Skeletal muscle tissue (tissue), 4 donors: ENCODE data around the gene GFAP. TPM values are rescaled to one million over a fixed set of nuclear protein-coding genes. Genes with fewer than 3 reads are reported as not detected.

Source experiments
- H3K27ac ChIP-seq: one replicate; pipeline ENCODE4 v1.7.0; 2013; ENCODE audit warnings: mild to moderate bottlenecking, low read depth, low read length, inconsistent platforms
- H3K27me3 ChIP-seq, 3 donors: one replicate each; pipeline ENCODE4 v1.7.0; 2013; ENCODE audit warnings: low read length in 3 of 3; ENCODE audit not compliant: control insufficient read depth in 3 of 3, insufficient read depth in 3 of 3
- H3K36me3 ChIP-seq, 3 donors: one replicate each; pipeline ENCODE4 v1.7.0; 2013; ENCODE audit warnings: low read length in 3 of 3; ENCODE audit not compliant: control insufficient read depth in 3 of 3, insufficient read depth in 3 of 3
- H3K4me1 ChIP-seq, 3 donors: one replicate each; pipeline ENCODE4 v1.7.0; 2013; ENCODE audit warnings: low read length in 3 of 3, mild to moderate bottlenecking in 3 of 3; ENCODE audit not compliant: control insufficient read depth in 3 of 3, insufficient read depth in 3 of 3
- H3K4me3 ChIP-seq, 3 donors: one replicate each; pipeline ENCODE4 v1.7.0; 2013; ENCODE audit warnings: low read length in 3 of 3
- H3K9ac ChIP-seq, 3 donors: one replicate each; pipeline ENCODE4 v1.7.0; 2013; ENCODE audit warnings: low read length in 3 of 3, mild to moderate bottlenecking in 3 of 3, moderate library complexity in 2 of 3, low read depth in 1 of 3
- H3K9me3 ChIP-seq, 3 donors: one replicate each; pipeline ENCODE4 v1.7.0; 2013; ENCODE audit warnings: low read length in 3 of 3; ENCODE audit not compliant: control insufficient read depth in 3 of 3
- total RNA-seq: library from RNA; depleted of rRNA; stranded (reverse); fragments of >200 nt; gene quantifications from one replicate; pipeline ENCODE4 v1.2.3, GENCODE V29; 2014
- donor health status: Osteomylitis.

Gene GFAP
- total RNA-seq, 1 donor from 2014 or later = 2.1 TPM

DNA sequence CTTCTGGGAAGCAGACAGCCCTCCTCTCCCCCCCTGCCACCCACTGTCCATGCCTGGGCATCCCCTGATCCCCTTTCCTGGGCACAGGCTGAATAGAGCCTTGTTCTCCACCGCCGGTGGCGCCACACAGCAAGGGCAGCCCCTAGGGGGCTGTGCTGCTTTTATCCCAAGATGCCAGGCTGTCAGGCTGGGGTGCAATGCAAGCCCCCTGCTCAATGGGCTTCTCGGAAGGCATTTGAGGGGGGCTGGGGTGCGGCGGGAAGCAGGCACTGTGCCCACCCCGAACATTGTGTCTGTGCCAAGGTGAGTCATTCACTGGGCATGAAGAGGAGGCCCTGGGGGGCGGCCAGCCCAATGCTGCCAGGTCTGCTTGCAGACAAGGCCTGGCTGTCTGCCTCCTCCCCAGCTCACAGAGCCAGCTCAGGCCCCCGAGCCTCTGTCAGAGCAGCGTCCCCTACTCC is 1.5 kb upstream of the GFAP start:
- no peak overlapping the region for H3K4me3 ChIP-seq
- no peak overlapping the region for H3K27ac ChIP-seq
- H3K9me3 ChIP-seq = no peaks in the 10 kb centered on the region
- H3K36me3 ChIP-seq = no peaks in the 10 kb centered on the region
- H3K27me3 ChIP-seq = peaks cover 16 to 17% (median 16%) of the 10 kb centered on the region in 3 donors
- no peak overlapping the region for H3K9ac ChIP-seq
- peaks cover 0 to 10% (median 4%) of the 10 kb centered on the region in 3 donors for H3K4me1 ChIP-seq

DNA sequence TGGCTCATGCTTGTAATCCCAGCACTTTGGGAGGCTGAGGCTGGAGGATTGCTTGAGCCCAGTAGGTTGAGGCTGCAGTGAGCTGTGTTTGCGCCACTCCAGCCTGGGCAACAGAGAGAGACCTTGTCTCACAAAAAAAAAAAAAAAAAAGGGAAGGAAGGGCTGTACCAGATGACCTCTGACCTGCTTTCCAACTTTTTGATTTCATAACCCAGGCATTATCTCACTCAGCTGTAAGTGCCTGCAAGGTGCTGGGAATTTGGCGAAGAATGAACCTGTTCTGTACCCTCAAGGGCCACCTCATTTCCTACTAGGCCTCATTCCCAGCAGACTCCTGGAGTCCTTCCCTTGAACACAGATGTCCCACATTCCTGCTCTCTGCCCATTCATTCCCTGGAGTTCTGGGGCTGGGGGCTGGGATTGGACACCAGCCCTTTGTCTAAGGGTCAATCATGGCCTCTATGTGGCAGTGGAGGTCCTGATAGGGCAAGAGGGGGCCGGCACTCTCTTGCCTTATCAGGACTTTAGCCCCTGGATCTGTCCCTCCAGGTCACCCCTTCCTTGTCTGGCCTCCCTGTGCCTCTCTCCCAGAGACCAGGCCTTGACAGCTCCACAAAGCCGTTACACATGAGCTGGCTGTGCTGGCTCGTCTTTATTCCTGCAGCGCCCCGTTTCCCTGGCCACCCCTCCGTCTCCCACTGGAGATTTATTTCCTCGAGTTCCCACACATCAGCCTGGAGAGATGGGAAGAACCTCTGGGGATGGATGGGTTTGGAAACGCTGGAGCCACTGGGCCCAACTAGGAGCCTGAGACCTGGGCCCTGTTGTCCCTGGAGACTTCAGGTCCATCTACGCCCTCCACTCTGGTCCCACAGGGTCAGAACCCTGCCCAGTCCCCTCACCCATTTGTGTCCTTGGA is 821 bp upstream of the GFAP start:
- Histone ChIP-seq H3K4me1 (peaks cover 1 to 10% (median 9%) of the 10 kb centered on the region in 3 donors), H3K27me3 (peaks cover 19 to 24% (median 22%) of the 10 kb centered on the region in 3 donors), H3K9ac (no peak overlapping the region), H3K27ac (no peak overlapping the region), H3K36me3 (no peaks in the 10 kb centered on the region), H3K9me3 (no peaks in the 10 kb centered on the region), H3K4me3 (no peak overlapping the region)

- Histone ChIP-seq H3K36me3 (no peaks in the 10 kb centered on the region), H3K9me3 (no peaks in the 10 kb centered on the region), H3K27me3 (peaks cover 19 to 29% (median 29%) of the 10 kb centered on the region in 3 donors), H3K4me1 (peaks cover 4 to 8% (median 8%) of the 10 kb centered on the region in 3 donors), H3K27ac (no peak overlapping the region), H3K4me3 (no peak overlapping the region), H3K9ac (no peak overlapping the region)
Measured at GRCh38 chr17:44914698-44915271, 515 bp downstream of the GFAP start.

- H3K9ac ChIP-seq = no peak overlapping the region
Measured at GRCh38 chr17:44914148-44914547, 1.2 kb downstream of the GFAP start.

GRCh38 chr17:44913676-44914075 is 1.6 kb downstream of the GFAP start:
- Histone ChIP-seq H3K27ac (no peak overlapping the region), H3K27me3 (peaks cover 19 to 29% (median 29%) of the 10 kb centered on the region in 3 donors), H3K36me3 (no peaks in the 10 kb centered on the region), H3K9ac (no peak overlapping the region), H3K4me1 (peaks cover 4 to 6% (median 5%) of the 10 kb centered on the region in 3 donors), H3K9me3 (no peaks in the 10 kb centered on the region), H3K4me3 (no peak overlapping the region)

More at GRCh38 chr17:44914148-44914547, 1.2 kb downstream of the GFAP start:
- Histone ChIP-seq H3K9me3 (no peaks in the 10 kb centered on the region), H3K4me1 (peaks cover 4 to 6% (median 5%) of the 10 kb centered on the region in 3 donors), H3K36me3 (no peaks in the 10 kb centered on the region), H3K4me3 (no peak overlapping the region), H3K27ac (no peak overlapping the region), H3K27me3 (peaks cover 19 to 29% (median 29%) of the 10 kb centered on the region in 3 donors)

- H3K4me3 ChIP-seq = no peak overlapping the region
- no peaks in the 10 kb centered on the region for H3K9me3 ChIP-seq
- H3K9ac ChIP-seq = no peak overlapping the region
- H3K27ac ChIP-seq = no peak overlapping the region
- H3K4me1 ChIP-seq = peaks cover 4 to 6% (median 5%) of the 10 kb centered on the region in 3 donors
- peaks cover 19 to 29% (median 29%) of the 10 kb centered on the region in 3 donors for H3K27me3 ChIP-seq
- no peaks in the 10 kb centered on the region for H3K36me3 ChIP-seq
Measured at GRCh38 chr17:44912763-44913544, 2.3 kb downstream of the GFAP start.

- Histone ChIP-seq H3K36me3 (no peaks in the 10 kb centered on the region), H3K9ac (no peak overlapping the region), H3K27ac (no peak overlapping the region), H3K4me1 (peaks cover 2 to 6% (median 4%) of the 10 kb centered on the region in 3 donors), H3K9me3 (no peaks in the 10 kb centered on the region), H3K27me3 (peaks cover 19 to 29% (median 26%) of the 10 kb centered on the region in 3 donors), H3K4me3 (peak overlapping the region in 1 of 3 donors; percentile 36)
Measured at GRCh38 chr17:44911133-44912001, 3.9 kb downstream of the GFAP start.

DNA sequence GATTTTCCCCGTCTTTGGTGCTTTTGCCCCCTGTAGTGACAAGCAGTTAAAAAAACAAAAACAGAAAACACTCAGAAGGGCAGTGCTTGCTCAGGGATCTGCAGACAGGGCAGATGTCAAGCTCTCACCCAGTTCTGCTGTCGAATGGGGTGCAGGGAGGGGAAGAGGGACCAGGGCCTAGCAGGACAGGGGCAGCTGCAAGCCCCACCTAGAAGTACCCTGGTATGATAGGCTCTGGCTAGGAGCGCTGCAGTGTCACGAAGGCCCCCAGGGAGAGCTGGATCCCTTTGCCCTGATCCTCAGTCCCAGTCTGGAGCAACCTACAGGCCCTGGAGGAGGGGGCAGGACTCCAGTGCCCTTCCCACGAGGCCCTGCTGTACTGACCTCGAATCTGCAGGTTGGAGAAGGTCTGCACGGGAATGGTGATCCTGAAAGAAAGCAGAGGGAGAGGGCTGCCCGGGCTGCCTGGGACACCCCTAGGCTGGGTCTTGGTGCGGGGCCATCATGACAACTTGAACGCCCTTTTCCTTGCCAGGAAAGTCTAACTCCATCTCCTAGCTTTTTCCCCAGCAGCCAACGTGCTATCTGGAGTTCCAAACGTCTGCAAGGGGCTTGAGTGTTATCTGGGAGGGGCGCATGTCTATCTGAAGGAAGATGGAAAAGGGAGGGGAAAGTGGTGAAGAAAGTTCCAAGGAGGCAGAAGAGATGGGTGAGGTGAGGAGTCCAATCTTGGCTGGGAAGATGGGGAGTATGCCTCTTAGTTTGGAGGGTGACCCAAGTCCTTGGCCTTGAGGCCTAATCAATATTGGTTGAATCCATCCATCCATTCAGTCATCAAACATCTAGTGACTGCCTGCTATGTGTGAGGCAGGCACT is 4.8 kb downstream of the GFAP start:
- Histone ChIP-seq H3K27ac (no peak overlapping the region), H3K9ac (no peak overlapping the region), H3K9me3 (no peaks in the 10 kb centered on the region), H3K27me3 (peaks cover 19 to 29% (median 26%) of the 10 kb centered on the region in 3 donors), H3K36me3 (no peaks in the 10 kb centered on the region), H3K4me1 (peaks cover 4 to 6% (median 6%) of the 10 kb centered on the region in 3 donors), H3K4me3 (no peak overlapping the region)
